Fibroblast of lung (primary cell): ENCODE data around the gene ABR.

Experiments
- EZH2 ChIP-seq: IDR thresholded peaks from 2 replicates; pipeline ENCODE4 v1.5.1; 2012; ENCODE audit warnings: low read length, control low read depth, mild to moderate bottlenecking; ENCODE audit errors: missing control alignments
- TF ChIP-seq, protein P1 (sequence below), 2 donors: IDR thresholded peaks in 1 of 2; conservative IDR thresholded peaks in 1 of 2; 1 replicate in 1 of 2; 2 replicates in 1 of 2; pipeline ENCODE4 v1.5.1; 2011 to 2012; ENCODE audit warnings: low read length in 2 of 2, control low read depth in 1 of 2, inconsistent platforms in 1 of 2, low read depth in 1 of 2, mild to moderate bottlenecking in 1 of 2

DNA sequence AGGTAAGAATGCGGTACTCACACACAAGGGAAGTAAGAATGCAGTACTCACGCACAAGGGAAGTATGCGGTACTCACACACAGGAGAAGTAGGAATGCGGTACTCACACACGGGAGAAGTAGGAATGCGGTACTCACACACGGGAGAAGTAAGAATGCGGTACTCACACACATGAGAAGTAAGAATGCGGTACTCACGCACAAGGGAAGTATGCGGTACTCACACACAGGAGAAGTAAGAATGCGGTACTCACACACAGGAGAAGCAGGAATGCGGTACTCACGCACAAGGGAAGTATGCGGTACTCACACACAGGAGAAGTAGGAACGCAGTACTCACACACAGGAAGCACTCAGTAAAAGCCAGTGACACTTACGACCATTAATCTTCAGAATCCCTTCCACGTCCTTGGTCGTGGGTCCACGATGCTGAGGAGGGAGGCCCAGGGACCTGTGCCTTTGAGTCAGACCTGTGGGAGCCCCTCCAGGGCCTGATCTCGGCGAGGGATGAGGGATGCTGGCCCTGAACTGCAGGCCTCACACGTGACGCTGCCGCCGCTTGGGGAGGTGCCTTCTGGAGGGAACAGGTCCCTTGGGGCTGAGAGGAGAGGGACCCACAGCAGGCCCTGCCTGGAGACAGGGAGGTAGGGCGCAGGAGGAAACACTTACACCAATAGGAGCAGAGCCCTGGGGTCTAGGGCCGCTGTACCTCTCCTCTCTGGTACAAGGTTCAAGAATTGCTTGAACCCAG is 20.2 kb downstream of the ABR start:
- TF ChIP-seq, protein P1, sequence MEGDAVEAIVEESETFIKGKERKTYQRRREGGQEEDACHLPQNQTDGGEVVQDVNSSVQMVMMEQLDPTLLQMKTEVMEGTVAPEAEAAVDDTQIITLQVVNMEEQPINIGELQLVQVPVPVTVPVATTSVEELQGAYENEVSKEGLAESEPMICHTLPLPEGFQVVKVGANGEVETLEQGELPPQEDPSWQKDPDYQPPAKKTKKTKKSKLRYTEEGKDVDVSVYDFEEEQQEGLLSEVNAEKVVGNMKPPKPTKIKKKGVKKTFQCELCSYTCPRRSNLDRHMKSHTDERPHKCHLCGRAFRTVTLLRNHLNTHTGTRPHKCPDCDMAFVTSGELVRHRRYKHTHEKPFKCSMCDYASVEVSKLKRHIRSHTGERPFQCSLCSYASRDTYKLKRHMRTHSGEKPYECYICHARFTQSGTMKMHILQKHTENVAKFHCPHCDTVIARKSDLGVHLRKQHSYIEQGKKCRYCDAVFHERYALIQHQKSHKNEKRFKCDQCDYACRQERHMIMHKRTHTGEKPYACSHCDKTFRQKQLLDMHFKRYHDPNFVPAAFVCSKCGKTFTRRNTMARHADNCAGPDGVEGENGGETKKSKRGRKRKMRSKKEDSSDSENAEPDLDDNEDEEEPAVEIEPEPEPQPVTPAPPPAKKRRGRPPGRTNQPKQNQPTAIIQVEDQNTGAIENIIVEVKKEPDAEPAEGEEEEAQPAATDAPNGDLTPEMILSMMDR (conservative IDR thresholded peaks at IDR 0.05 in 1 of 2, IDR thresholded peaks at IDR 0.05 in 1 of 2; ENCODE audit: low read depth in 1 of 2, low read length in 2 of 2): no peak
- TF ChIP-seq EZH2: no peak
